Suprapubic skin (tissue), 4 donors: ENCODE measurements around the gene CCR3. TPM values are rescaled to one million over a fixed set of nuclear protein-coding genes. Genes with fewer than 3 reads are reported as not detected.

Experiments used
- DNase-seq, 2 donors: peaks; one replicate each; pipeline ENCODE4 v3.0.0-alpha.2; 2019; ENCODE audit warnings: low spot score in 2 of 2
- H3K27ac ChIP-seq: fragments of 200-600 bp; sonication (generic); one replicate; pipeline ENCODE4 v1.5.1; 2019
- H3K27me3 ChIP-seq: fragments of 200-600 bp; sonication (generic); one replicate; pipeline ENCODE4 v1.5.1; 2019
- H3K36me3 ChIP-seq: fragments of 200-600 bp; sonication (generic); one replicate; pipeline ENCODE4 v1.5.1; 2019
- H3K4me1 ChIP-seq: fragments of 200-600 bp; sonication (generic); one replicate; pipeline ENCODE4 v1.5.1; 2019
- H3K4me3 ChIP-seq: fragments of 200-600 bp; sonication (generic); one replicate; pipeline ENCODE4 v1.5.1; 2019; ENCODE audit warnings: mild to moderate bottlenecking
- H3K9me3 ChIP-seq: fragments of 200-600 bp; sonication (generic); one replicate; pipeline ENCODE4 v1.5.1; 2019
- EP300 ChIP-seq: sonication (generic); formaldehyde crosslinking; IDR thresholded peaks from one replicate; pipeline ENCODE4 v1.6.1; 2017; ENCODE audit warnings: antibody characterized with exemption
- POLR2A ChIP-seq, 2 donors: fragments of 450-650 bp; IDR thresholded peaks; one replicate each; pipeline ENCODE4 v1.6.1; 2017; ENCODE audit warnings: antibody characterized with exemption in 2 of 2, mild to moderate bottlenecking in 2 of 2, moderate library complexity in 2 of 2
- POLR2AphosphoS5 ChIP-seq, 3 donors: sonication (generic); formaldehyde crosslinking; IDR thresholded peaks; one replicate each; pipeline ENCODE4 v1.6.1; 2017; ENCODE audit warnings: antibody characterized with exemption in 3 of 3
- WGBS: methylation state at CpG from one replicate; pipeline ENCODE4 v1.1.5; 2018; 5-methylcytosine and 5-hydroxymethylcytosine counted together
- total RNA-seq, 4 donors: library from RNA; depleted of rRNA; stranded (reverse); fragments of >200 nt; gene quantifications; one replicate each; pipeline ENCODE4 v1.1.0, GENCODE V29; 2016
- TF ChIP-seq, protein P1 (sequence below), 2 donors: fragments of 200-600 bp in 1 of 2; fragments of 450-650 bp in 1 of 2; sonication (generic) in 1 of 2; IDR thresholded peaks; one replicate each; pipeline ENCODE4 v1.5.1; 2016 to 2019; ENCODE audit warnings: antibody characterized with exemption in 2 of 2, mild to moderate bottlenecking in 1 of 2, moderate library complexity in 1 of 2

CCR3 gene
- total RNA-seq, 4 donors from 2014 or later, result 1.5 to 6.3 (median 1.9) TPM; not detected in 1

DNA sequence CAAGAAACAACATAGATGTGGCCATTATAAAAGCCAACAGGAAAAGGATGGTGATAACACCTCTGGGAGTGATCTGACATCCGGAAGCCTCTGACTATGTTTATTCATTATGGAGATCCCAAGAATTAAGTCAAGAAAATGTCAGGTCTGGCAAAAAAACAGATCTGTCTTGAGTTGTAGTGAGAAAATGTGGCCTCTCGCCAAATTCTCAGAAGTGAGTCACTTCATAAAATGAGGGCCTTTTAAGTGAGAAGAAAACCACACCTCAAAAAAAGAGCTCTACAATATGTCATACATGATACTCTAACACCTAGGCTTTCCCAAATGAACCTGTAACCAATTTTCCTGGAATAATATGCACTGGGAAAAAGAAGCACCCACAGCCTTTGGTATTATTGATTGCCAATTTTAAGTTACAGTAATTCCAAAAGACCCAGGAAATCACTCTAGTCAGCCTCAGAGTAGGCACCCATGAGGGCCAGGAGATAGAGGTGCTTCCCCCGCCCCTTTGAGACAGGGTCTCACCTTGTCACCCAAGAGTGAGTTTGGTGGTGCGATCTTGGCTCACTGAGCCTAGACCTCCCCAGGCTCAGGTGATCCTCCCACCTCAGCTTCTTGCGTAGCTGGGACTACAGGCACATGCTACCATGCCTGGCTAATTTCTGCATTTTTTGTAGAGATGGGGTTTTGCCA lies 38.0 kb downstream of the CCR3 start:
- Histone ChIP-seq H3K36me3 (no peaks in the 10 kb centered on the region), H3K4me3 (no peak overlapping the region), H3K27ac (no peak overlapping the region), H3K9me3 (peaks cover 11% of the 10 kb centered on the region), H3K4me1 (peaks cover 10% of the 10 kb centered on the region), H3K27me3 (no peaks in the 10 kb centered on the region)
- no peak for DNase-seq
- WGBS, result 76% methylated on average over 5 of the region's 5 CpGs
- TF ChIP-seq POLR2AphosphoS5 (IDR thresholded peaks at IDR 0.05) (no peak), POLR2A (IDR thresholded peaks at IDR 0.05) (no peak), EP300 (no peak)
- TF ChIP-seq, protein P1, sequence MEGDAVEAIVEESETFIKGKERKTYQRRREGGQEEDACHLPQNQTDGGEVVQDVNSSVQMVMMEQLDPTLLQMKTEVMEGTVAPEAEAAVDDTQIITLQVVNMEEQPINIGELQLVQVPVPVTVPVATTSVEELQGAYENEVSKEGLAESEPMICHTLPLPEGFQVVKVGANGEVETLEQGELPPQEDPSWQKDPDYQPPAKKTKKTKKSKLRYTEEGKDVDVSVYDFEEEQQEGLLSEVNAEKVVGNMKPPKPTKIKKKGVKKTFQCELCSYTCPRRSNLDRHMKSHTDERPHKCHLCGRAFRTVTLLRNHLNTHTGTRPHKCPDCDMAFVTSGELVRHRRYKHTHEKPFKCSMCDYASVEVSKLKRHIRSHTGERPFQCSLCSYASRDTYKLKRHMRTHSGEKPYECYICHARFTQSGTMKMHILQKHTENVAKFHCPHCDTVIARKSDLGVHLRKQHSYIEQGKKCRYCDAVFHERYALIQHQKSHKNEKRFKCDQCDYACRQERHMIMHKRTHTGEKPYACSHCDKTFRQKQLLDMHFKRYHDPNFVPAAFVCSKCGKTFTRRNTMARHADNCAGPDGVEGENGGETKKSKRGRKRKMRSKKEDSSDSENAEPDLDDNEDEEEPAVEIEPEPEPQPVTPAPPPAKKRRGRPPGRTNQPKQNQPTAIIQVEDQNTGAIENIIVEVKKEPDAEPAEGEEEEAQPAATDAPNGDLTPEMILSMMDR (IDR thresholded peaks at IDR 0.05), result no peak

DNA sequence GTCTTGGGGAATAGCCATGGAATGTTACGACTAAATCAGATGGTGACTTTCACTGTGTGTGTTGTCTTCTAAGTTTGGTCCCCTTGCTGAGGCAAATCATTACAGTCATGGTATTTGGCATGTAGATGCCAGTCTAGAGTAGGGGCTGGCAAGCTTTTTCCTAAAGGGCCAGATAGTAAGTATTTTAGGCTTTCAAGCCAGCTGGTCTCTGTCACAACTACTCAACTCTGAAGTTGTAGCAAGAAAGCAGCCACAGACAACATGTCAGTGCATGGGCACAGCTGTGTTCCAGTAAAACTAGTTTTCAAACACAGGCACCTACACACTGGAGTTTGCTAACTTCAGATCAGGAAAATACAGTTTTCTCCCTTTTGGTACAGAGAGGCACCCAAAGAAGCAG lies 39.3 kb downstream of the CCR3 start:
- WGBS, result 77% methylated on average over 1 of the region's 1 CpG
- TF ChIP-seq POLR2A (IDR thresholded peaks at IDR 0.05) (no peak), EP300 (no peak), POLR2AphosphoS5 (IDR thresholded peaks at IDR 0.05) (no peak)
- TF ChIP-seq, protein P1 (IDR thresholded peaks at IDR 0.05), result no peak
- DNase-seq, result no peak
- Histone ChIP-seq H3K27ac (no peak overlapping the region), H3K27me3 (no peaks in the 10 kb centered on the region), H3K36me3 (no peaks in the 10 kb centered on the region), H3K9me3 (peaks cover 11% of the 10 kb centered on the region), H3K4me3 (no peak overlapping the region), H3K4me1 (peaks cover 13% of the 10 kb centered on the region)

- Histone ChIP-seq H3K27me3 (no peaks in the 10 kb centered on the region), H3K4me1 (peaks cover 13% of the 10 kb centered on the region), H3K4me3 (no peak overlapping the region), H3K9me3 (peaks cover 11% of the 10 kb centered on the region), H3K36me3 (no peaks in the 10 kb centered on the region), H3K27ac (no peak overlapping the region)
- TF ChIP-seq EP300 (no peak), POLR2AphosphoS5 (IDR thresholded peaks at IDR 0.05) (no peak), POLR2A (IDR thresholded peaks at IDR 0.05) (no peak)
- TF ChIP-seq, protein P1 (IDR thresholded peaks at IDR 0.05), result no peak
- 64% methylated on average over 4 of the region's 4 CpGs for WGBS
- DNase-seq, result no peak
Measured at GRCh38 chr3:46282041-46282440, 39.8 kb downstream of the CCR3 start.

DNA sequence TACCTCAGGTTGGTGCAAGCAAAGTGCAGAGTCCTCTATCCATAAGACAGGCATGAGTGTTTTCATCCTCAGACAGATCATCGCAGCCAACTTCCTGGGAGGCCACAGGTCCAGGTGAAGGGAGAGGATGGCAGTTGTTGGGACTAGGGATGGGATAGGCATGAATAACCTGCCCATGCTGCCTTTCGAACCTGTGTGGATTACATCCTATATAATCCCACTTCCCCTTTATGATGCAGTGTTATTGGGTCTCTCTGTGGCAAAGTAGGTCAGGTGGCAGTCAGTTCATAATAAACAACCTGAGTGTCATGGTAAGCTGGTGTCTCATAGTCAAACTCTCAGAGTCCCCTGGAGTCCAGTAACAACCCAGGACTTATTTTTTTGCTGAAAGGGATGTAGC lies 40.4 kb downstream of the CCR3 start:
- Histone ChIP-seq H3K36me3 (no peaks in the 10 kb centered on the region), H3K4me3 (no peak overlapping the region), H3K4me1 (peaks cover 13% of the 10 kb centered on the region), H3K27ac (no peak overlapping the region), H3K9me3 (peaks cover 11% of the 10 kb centered on the region), H3K27me3 (no peaks in the 10 kb centered on the region)
- TF ChIP-seq EP300, result no peak
- TF ChIP-seq POLR2AphosphoS5 (IDR thresholded peaks at IDR 0.05), result no peak
- TF ChIP-seq POLR2A (IDR thresholded peaks at IDR 0.05), result no peak
- TF ChIP-seq, protein P1 (IDR thresholded peaks at IDR 0.05), result no peak
- 94% methylated on average over 2 of the region's 2 CpGs for WGBS
- no peak for DNase-seq

DNA sequence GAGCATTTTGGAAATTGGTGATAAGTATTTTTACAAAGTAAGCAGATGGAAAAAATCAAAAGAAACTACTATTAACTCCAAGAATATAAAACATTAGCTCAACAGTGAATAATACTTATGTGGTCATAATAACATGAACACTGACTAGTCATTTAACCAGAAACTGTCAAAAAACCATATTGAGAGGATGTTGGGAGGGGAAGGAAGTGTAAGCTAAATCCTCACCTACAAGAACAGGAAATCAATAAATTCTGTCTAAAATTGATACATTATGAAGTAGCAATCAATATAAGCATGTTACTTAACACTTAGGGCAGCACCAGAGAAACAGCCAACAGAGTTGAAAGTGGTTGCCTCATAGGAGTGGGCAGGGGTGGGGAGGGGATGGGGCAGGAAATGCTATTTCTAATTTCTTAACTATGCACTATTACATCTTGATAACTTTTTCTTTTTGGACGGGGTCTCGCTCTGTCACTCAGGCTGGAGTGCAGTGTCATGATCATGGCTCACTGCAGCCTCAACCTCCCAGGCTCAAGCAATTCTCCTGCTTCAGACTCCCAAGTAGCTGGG lies 41.7 kb downstream of the CCR3 start:
- DNase-seq, result no peak
- H3K27me3 ChIP-seq, result no peaks in the 10 kb centered on the region
- peaks cover 13% of the 10 kb centered on the region for H3K4me1 ChIP-seq
- peaks cover 8% of the 10 kb centered on the region for H3K9me3 ChIP-seq
- no peaks in the 10 kb centered on the region for H3K36me3 ChIP-seq
- WGBS, result 76% methylated on average over 2 of the region's 2 CpGs
- H3K4me3 ChIP-seq, result no peak overlapping the region
- H3K27ac ChIP-seq, result no peak overlapping the region
- TF ChIP-seq, protein P1 (IDR thresholded peaks at IDR 0.05), result no peak
- TF ChIP-seq POLR2AphosphoS5 (IDR thresholded peaks at IDR 0.05) (no peak), POLR2A (IDR thresholded peaks at IDR 0.05) (no peak), EP300 (no peak)
